ENCODE data around the gene GPATCH8. TPM values are rescaled to one million over a fixed set of nuclear protein-coding genes. Genes with fewer than 3 reads are reported as not detected.
A peak's percentile ranks its signal among the peaks of the same experiment; 100 is the strongest.

The GPATCH8 gene
- total and polyA plus RNA-seq, 4 donors: 36.0 to 42.0 (median 36.9) TPM

DNA sequence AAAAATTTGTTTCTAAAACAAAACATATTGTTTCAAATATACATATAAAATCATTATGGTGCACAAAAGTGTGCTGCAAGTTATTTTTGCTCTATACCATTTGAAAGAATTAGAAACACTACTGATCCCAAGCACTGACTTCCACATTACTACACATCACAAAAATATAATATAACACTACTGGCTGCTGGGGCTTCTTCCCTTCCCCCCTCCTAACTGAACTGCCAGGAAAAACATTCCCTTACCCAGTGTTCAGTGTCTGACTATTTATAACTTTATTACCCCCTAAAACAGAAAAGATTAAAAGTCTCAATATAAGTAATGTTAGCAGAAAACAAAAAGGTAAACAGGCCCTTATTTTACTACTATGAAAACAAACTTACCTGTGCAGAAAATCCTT, 36.9 kb downstream of the GPATCH8 start:
- Histone ChIP-seq H3K36me3 (ENCODE audit: control insufficient read depth, insufficient read depth, low read length) (peaks cover 3% of the 10 kb centered on the region), H3K9me3 (ENCODE audit: control insufficient read depth, insufficient read depth, low read length) (no peaks in the 10 kb centered on the region), H3K4me3 (ENCODE audit: low read depth, low read length) (no peak overlapping the region), H3K4me1 (ENCODE audit: control insufficient read depth, insufficient read depth, low read length) (no peaks in the 10 kb centered on the region), H3K27ac (ENCODE audit: low read depth, low read length) (no peak overlapping the region), H3K27me3 (ENCODE audit: control insufficient read depth, insufficient read depth, low read length) (no peaks in the 10 kb centered on the region)
- no peak for DNase-seq (ENCODE audit: low read depth in 4 of 6, low spot score in 6 of 6)

DNA sequence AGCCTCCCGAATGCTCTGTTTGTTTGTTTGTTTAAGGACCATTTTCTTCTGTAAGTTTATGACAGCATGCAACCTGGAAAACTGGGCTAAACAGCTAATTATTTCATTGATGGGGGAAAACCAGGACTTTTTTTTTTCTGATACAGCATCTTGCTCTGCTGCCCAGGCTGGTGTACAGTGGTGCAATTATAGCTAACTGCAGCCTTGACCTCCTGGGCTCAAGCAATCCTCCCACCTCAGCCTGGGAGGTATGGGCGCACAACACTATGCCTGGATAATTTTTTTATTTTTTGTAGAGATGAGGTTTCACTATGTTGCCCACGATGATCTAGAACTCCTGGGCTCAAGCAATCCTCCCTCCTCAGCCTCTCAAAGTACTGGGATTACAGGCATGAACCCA, 37.3 kb downstream of the GPATCH8 start:
- Histone ChIP-seq H3K4me3 (ENCODE audit: low read depth, low read length) (no peak overlapping the region), H3K27me3 (ENCODE audit: control insufficient read depth, insufficient read depth, low read length) (no peaks in the 10 kb centered on the region), H3K9me3 (ENCODE audit: control insufficient read depth, insufficient read depth, low read length) (no peaks in the 10 kb centered on the region), H3K36me3 (ENCODE audit: control insufficient read depth, insufficient read depth, low read length) (peaks cover 3% of the 10 kb centered on the region), H3K27ac (ENCODE audit: low read depth, low read length) (no peak overlapping the region), H3K4me1 (ENCODE audit: control insufficient read depth, insufficient read depth, low read length) (no peaks in the 10 kb centered on the region)
- 80% methylated on average over 1 of the region's 3 CpGs for WGBS (ENCODE audit: insufficient coverage)
- DNase-seq (ENCODE audit: low read depth in 4 of 6, low spot score in 6 of 6): no peak

DNA sequence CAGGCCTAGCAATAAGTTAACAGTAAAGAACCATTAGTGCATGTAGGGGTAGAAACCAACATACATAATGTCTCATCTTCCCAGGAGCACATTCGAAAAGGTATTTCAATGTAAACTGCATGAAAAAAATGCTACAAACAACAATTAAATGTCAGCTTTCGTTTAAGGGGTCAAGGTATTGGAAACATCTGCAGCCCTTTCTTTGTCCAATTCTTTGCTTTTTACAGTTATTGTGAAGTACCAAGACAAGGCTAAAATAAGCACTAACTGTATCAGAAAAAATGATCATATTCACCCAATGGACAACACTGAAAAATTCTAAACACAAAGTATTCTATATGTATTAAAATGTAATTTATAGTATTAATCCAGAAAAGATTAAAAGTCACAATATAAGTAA, 37.9 kb downstream of the GPATCH8 start:
- no peak for DNase-seq (ENCODE audit: low read depth in 4 of 6, low spot score in 6 of 6)
- no peak overlapping the region for H3K4me3 ChIP-seq (ENCODE audit: low read depth, low read length)
- H3K36me3 ChIP-seq (ENCODE audit: control insufficient read depth, insufficient read depth, low read length): peaks cover 3% of the 10 kb centered on the region
- no peak overlapping the region for H3K27ac ChIP-seq (ENCODE audit: low read depth, low read length)
- no peaks in the 10 kb centered on the region for H3K27me3 ChIP-seq (ENCODE audit: control insufficient read depth, insufficient read depth, low read length)
- H3K4me1 ChIP-seq (ENCODE audit: control insufficient read depth, insufficient read depth, low read length): no peaks in the 10 kb centered on the region
- WGBS (ENCODE audit: insufficient coverage): no CpG with 5 or more reads among the region's 2 CpGs
- no peaks in the 10 kb centered on the region for H3K9me3 ChIP-seq (ENCODE audit: control insufficient read depth, insufficient read depth, low read length)

DNA sequence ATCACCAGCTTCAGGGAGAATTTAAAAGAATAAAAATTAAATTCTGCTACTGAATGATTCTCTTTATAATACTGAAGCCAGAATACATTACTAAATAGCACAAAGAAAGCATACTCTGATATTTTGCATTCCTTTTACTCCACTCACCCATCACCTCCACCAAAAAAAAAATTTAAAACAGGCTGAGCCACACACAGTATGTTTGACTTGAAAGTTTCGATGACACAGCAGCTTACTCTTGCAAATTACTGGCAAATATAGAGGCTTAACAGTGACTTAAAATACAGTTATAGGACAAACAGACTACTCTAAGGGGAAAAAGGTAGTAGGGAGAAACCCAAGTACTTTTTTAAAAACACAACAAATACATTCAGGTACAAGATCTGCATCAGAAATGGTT, 39.2 kb downstream of the GPATCH8 start:
- no CpG with 5 or more reads among the region's 1 CpG for WGBS (ENCODE audit: insufficient coverage)
- H3K36me3 ChIP-seq (ENCODE audit: control insufficient read depth, insufficient read depth, low read length): peaks cover 3% of the 10 kb centered on the region
- H3K27me3 ChIP-seq (ENCODE audit: control insufficient read depth, insufficient read depth, low read length): no peaks in the 10 kb centered on the region
- H3K4me1 ChIP-seq (ENCODE audit: control insufficient read depth, insufficient read depth, low read length): no peaks in the 10 kb centered on the region
- no peak overlapping the region for H3K4me3 ChIP-seq (ENCODE audit: low read depth, low read length)
- H3K27ac ChIP-seq (ENCODE audit: low read depth, low read length): no peak overlapping the region
- no peak for DNase-seq (ENCODE audit: low read depth in 4 of 6, low spot score in 6 of 6)
- H3K9me3 ChIP-seq (ENCODE audit: control insufficient read depth, insufficient read depth, low read length): no peaks in the 10 kb centered on the region

DNA sequence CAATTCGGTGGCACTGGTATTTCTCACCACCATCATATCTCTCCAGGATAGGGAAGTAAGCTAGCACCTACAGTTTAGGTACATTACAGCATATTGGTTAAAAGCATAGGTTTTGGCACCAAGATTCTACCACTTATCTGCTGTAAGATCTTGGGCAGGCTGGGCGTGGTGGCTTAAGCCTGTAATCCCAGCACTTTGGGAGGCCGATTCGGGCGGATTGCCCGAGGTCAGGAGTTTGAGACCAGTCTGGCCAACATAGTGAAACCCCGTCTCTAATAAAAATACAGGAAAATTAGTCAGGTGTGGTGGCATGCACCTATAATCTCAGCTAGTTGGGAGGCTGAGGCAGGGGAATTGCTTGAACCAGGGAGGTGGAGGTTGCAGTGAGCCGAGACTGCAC, 51.4 kb downstream of the GPATCH8 start:
- H3K36me3 ChIP-seq (ENCODE audit: control insufficient read depth, insufficient read depth, low read length): peaks cover 7% of the 10 kb centered on the region
- no peak overlapping the region for H3K4me3 ChIP-seq (ENCODE audit: low read depth, low read length)
- H3K9me3 ChIP-seq (ENCODE audit: control insufficient read depth, insufficient read depth, low read length): no peaks in the 10 kb centered on the region
- H3K27me3 ChIP-seq (ENCODE audit: control insufficient read depth, insufficient read depth, low read length): no peaks in the 10 kb centered on the region
- no peak for DNase-seq (ENCODE audit: low read depth in 4 of 6, low spot score in 6 of 6)
- no peak overlapping the region for H3K27ac ChIP-seq (ENCODE audit: low read depth, low read length)
- H3K4me1 ChIP-seq (ENCODE audit: control insufficient read depth, insufficient read depth, low read length): no peaks in the 10 kb centered on the region
- no CpG with 5 or more reads among the region's 8 CpGs for WGBS (ENCODE audit: insufficient coverage)

DNA sequence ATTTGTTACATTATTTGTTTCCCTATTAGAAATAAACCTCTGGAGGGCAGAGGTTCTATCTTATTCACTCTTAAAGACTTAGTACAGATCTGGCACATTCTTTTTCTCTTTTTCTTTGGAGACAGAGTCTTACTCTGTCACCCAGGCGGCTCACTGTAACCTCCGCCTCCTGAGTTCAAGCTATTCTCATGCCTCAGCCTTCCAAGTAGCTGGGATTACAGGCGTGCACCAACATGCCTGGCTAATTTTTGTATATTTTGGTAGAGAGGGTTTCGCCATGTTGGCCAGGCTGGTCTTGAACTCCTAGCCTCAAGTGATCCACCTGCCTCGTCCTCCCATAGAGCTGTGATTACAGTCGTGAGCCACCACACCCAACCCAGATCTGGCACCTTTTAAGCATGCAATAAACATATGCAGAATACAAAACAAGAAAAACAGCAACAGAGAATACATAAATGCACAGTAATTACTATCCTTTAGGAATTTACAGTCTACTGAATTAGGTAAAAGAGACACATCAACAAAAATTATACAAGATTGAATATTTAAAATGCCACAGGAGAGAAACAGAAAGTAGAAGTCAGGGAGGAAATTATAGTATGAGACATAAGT, 52.1 kb downstream of the GPATCH8 start:
- Histone ChIP-seq H3K4me1 (ENCODE audit: control insufficient read depth, insufficient read depth, low read length) (no peaks in the 10 kb centered on the region), H3K27me3 (ENCODE audit: control insufficient read depth, insufficient read depth, low read length) (no peaks in the 10 kb centered on the region), H3K4me3 (ENCODE audit: low read depth, low read length) (no peak overlapping the region), H3K9me3 (ENCODE audit: control insufficient read depth, insufficient read depth, low read length) (no peaks in the 10 kb centered on the region), H3K27ac (ENCODE audit: low read depth, low read length) (no peak overlapping the region), H3K36me3 (ENCODE audit: control insufficient read depth, insufficient read depth, low read length) (peaks cover 7% of the 10 kb centered on the region)
- peak in 1 of 6 donors; percentile 40 for DNase-seq (ENCODE audit: low read depth in 4 of 6, low spot score in 6 of 6)
- 93% methylated on average over 2 of the region's 6 CpGs for whole genome bisulfite sequencing (ENCODE audit: insufficient coverage)

DNA sequence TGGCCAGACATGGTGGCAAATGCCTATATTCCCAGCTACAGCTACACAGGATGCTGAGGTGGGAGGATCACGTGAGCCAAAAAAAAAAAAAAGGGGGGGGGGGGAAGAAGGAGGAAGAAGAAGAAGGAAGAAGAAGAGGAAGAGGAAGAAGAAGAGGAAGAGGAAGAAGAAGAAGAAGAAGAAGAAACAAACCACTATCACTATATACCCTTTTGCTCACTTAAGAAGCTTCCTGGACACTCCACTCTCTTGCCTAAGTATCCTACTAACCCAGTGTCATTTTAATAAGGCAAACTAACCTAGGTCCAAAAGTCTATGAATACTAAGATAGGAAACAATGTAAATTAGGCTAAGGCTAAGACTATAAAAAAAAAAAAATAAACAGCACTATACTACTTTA, 54.8 kb downstream of the GPATCH8 start:
- Histone ChIP-seq H3K4me1 (ENCODE audit: control insufficient read depth, insufficient read depth, low read length) (no peaks in the 10 kb centered on the region), H3K27me3 (ENCODE audit: control insufficient read depth, insufficient read depth, low read length) (no peaks in the 10 kb centered on the region), H3K27ac (ENCODE audit: low read depth, low read length) (no peak overlapping the region), H3K36me3 (ENCODE audit: control insufficient read depth, insufficient read depth, low read length) (peaks cover 3% of the 10 kb centered on the region), H3K4me3 (ENCODE audit: low read depth, low read length) (no peak overlapping the region), H3K9me3 (ENCODE audit: control insufficient read depth, insufficient read depth, low read length) (no peaks in the 10 kb centered on the region)
- no CpG with 5 or more reads among the region's 1 CpG for WGBS (ENCODE audit: insufficient coverage)
- DNase-seq (ENCODE audit: low read depth in 4 of 6, low spot score in 6 of 6): no peak

DNA sequence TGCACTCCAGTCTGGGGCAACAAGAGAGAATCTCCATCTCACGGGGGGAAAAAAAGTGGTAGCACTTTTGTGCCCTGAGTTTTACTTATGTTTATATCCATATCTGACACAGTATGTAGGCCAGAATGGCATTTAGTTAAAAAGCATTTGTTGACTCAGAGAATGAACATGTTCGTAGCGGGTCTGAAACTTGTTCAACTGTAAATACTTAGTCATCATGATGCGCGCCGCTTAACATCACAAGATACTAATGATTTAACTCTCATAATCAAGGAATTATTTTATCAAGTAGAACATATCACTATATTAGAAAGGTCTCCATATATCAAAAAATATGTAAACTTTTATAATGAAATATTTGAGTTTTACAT, 58.5 kb downstream of the GPATCH8 start:
- no peaks in the 10 kb centered on the region for H3K9me3 ChIP-seq (ENCODE audit: control insufficient read depth, insufficient read depth, low read length)
- no peak overlapping the region for H3K27ac ChIP-seq (ENCODE audit: low read depth, low read length)
- DNase-seq (ENCODE audit: low read depth in 4 of 6, low spot score in 6 of 6): no peak
- H3K4me1 ChIP-seq (ENCODE audit: control insufficient read depth, insufficient read depth, low read length): no peaks in the 10 kb centered on the region
- no peak overlapping the region for H3K4me3 ChIP-seq (ENCODE audit: low read depth, low read length)
- no peaks in the 10 kb centered on the region for H3K27me3 ChIP-seq (ENCODE audit: control insufficient read depth, insufficient read depth, low read length)
- no CpG with 5 or more reads among the region's 6 CpGs for WGBS (ENCODE audit: insufficient coverage)
- no peaks in the 10 kb centered on the region for H3K36me3 ChIP-seq (ENCODE audit: control insufficient read depth, insufficient read depth, low read length)

DNA sequence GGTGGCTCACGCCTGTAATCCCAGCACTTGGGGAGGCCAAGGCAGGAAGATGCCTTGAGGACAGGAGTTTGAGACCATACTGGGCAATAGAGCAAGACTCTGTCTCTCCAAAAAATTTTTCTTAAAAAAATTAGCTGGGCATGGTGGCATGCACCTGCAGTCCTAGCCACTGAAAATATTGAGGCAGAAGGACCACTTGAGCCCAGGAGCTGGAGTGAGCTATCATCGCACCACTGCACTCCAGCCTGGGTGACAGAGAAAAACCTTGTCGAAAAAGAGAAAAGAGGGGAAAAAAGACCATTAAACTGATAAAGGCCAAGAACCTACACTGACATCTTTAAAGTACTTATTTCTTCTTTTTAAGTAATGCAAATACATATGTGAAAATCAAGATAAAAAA, 60.4 kb downstream of the GPATCH8 start:
- Histone ChIP-seq H3K4me3 (ENCODE audit: low read depth, low read length) (no peak overlapping the region), H3K27ac (ENCODE audit: low read depth, low read length) (no peak overlapping the region), H3K9me3 (ENCODE audit: control insufficient read depth, insufficient read depth, low read length) (no peaks in the 10 kb centered on the region), H3K36me3 (ENCODE audit: control insufficient read depth, insufficient read depth, low read length) (no peaks in the 10 kb centered on the region), H3K4me1 (ENCODE audit: control insufficient read depth, insufficient read depth, low read length) (no peaks in the 10 kb centered on the region), H3K27me3 (ENCODE audit: control insufficient read depth, insufficient read depth, low read length) (no peaks in the 10 kb centered on the region)
- 80% methylated on average over 1 of the region's 3 CpGs for WGBS (ENCODE audit: insufficient coverage)
- DNase-seq (ENCODE audit: low read depth in 4 of 6, low spot score in 6 of 6): no peak

DNA sequence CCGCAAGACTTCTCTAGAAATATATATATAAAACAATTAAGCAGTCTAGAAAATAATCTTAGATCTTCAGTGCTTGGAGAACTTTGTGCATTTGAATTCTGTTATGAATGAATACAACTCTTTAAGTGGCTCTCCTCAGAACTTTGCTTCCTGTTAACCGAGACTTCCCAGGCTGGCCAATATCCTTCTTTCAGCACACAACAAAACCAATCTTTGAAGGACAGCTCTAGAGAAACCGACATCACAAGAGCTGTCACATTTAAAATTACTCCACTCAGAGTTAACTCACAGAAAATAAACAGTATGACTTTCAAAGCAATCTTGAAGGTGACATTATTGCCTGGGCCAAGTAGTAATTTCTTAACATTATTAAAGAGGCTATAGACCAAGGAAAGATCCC, 64.0 kb downstream of the GPATCH8 start:
- H3K27ac ChIP-seq (ENCODE audit: low read depth, low read length): no peak overlapping the region
- peaks cover 11% of the 10 kb centered on the region for H3K36me3 ChIP-seq (ENCODE audit: control insufficient read depth, insufficient read depth, low read length)
- H3K9me3 ChIP-seq (ENCODE audit: control insufficient read depth, insufficient read depth, low read length): no peaks in the 10 kb centered on the region
- H3K4me3 ChIP-seq (ENCODE audit: low read depth, low read length): no peak overlapping the region
- no peaks in the 10 kb centered on the region for H3K4me1 ChIP-seq (ENCODE audit: control insufficient read depth, insufficient read depth, low read length)
- no peak for DNase-seq (ENCODE audit: low read depth in 4 of 6, low spot score in 6 of 6)
- 60% methylated on average over 2 of the region's 3 CpGs for WGBS (ENCODE audit: insufficient coverage)
- H3K27me3 ChIP-seq (ENCODE audit: control insufficient read depth, insufficient read depth, low read length): no peaks in the 10 kb centered on the region

All from spinal cord (tissue), 10 donors.